Erythroblast (primary cell): Measurements from ENCODE around the gene MEP1A.
"Not testable (repeated sequence)": the region's sequence is repeated elsewhere in the genome, so short reads cannot be mapped to it uniquely, and the experiment has no call there.

Experiments used
- DNase-seq, 2 experiments: peaks; one replicate each; lab custom pipeline; 2025; lab: John Stamatoyannopoulos, UW
- GATA1 ChIP-seq: IDR thresholded peaks from 2 replicates; pipeline ENCODE4 v1.6.1; 2011; ENCODE audit warnings: low read depth, mild to moderate bottlenecking, control low read depth, low read length, moderate library complexity
- POLR2A ChIP-seq: IDR thresholded peaks from 2 replicates; pipeline ENCODE4 v1.6.1; 2011; ENCODE audit warnings: mild to moderate bottlenecking, low read length

Gene MEP1A

GRCh38 chr6:46838033-46838432 is 44.8 kb downstream of the MEP1A start:
- TF ChIP-seq POLR2A = no peak
- TF ChIP-seq GATA1 = no peak
- DNase-seq = no peak

GRCh38 chr6:46842252-46842846 is 49.2 kb downstream of the MEP1A start:
- not testable (repeated sequence) for DNase-seq

GRCh38 chr6:46845126-46845525 is 51.9 kb downstream of the MEP1A start:
- TF ChIP-seq GATA1 (no peak), POLR2A (no peak)
- no peak for DNase-seq

- no peak for TF ChIP-seq POLR2A
- no peak for TF ChIP-seq GATA1
- peak; percentile 56 to 75 for DNase-seq
Observed at GRCh38 chr6:46848684-46849360, 55.6 kb downstream of the MEP1A start.

GRCh38 chr6:46849361-46849690 is 56.1 kb downstream of the MEP1A start:
- TF ChIP-seq GATA1 (no peak), POLR2A (no peak)

GRCh38 chr6:46850792-46851191 is 57.6 kb downstream of the MEP1A start:
- no peak for DNase-seq
- TF ChIP-seq POLR2A = no peak
- no peak for TF ChIP-seq GATA1

More at GRCh38 chr6:46849361-46849690, 56.1 kb downstream of the MEP1A start:
- no peak for DNase-seq

GRCh38 chr6:46851576-46851975 is 58.4 kb downstream of the MEP1A start:
- DNase-seq = not testable (repeated sequence)

GRCh38 chr6:46855966-46856365 is 62.8 kb downstream of the MEP1A start:
- peak in 1 of 2 experiments; percentile 38 for DNase-seq

GRCh38 chr6:46862381-46862780 is 69.2 kb downstream of the MEP1A start:
- peak in 1 of 2 experiments; percentile 2 for DNase-seq
- TF ChIP-seq GATA1 (no peak), POLR2A (no peak)

- DNase-seq = no peak
- no peak for TF ChIP-seq GATA1
- no peak for TF ChIP-seq POLR2A
Observed at GRCh38 chr6:46863791-46864190, 70.6 kb downstream of the MEP1A start.

GRCh38 chr6:46865221-46865620 is 72.0 kb downstream of the MEP1A start:
- DNase-seq = no peak
- TF ChIP-seq GATA1 (no peak), POLR2A (no peak)

- TF ChIP-seq GATA1 = no peak
- TF ChIP-seq POLR2A = no peak
- DNase-seq = no peak
Observed at GRCh38 chr6:46867411-46867810, 74.2 kb downstream of the MEP1A start.

- no peak for DNase-seq
Observed at GRCh38 chr6:46876126-46876525, 82.9 kb downstream of the MEP1A start.

GRCh38 chr6:46879003-46879402 is 85.8 kb downstream of the MEP1A start:
- TF ChIP-seq POLR2A (no peak), GATA1 (no peak)
- DNase-seq = no peak

More at GRCh38 chr6:46876126-46876525, 82.9 kb downstream of the MEP1A start:
- TF ChIP-seq POLR2A (no peak), GATA1 (no peak)

GRCh38 chr6:46882645-46883044 is 89.5 kb downstream of the MEP1A start:
- TF ChIP-seq GATA1 (no peak), POLR2A (no peak)
- DNase-seq = no peak

- TF ChIP-seq GATA1 (no peak), POLR2A (no peak)
- no peak for DNase-seq
Observed at GRCh38 chr6:46888031-46888430, 94.8 kb downstream of the MEP1A start.
